Osteoblast (primary cell): Measurements from ENCODE around the gene FICD. TPM values are rescaled to one million over a fixed set of nuclear protein-coding genes. Genes with fewer than 3 reads are reported as not detected.

Experiments
- DNase-seq: peaks from one replicate; pipeline ENCODE4 v3.0.0; 2011; ENCODE audit warnings: low spot score, mixed read lengths; ENCODE audit not compliant: insufficient read length; ENCODE audit errors: missing footprints
- H2AFZ ChIP-seq: 2 replicates; pipeline ENCODE4 v1.6.0; 2011; ENCODE audit warnings: mild to moderate bottlenecking, low read length
- H3K27ac ChIP-seq: 2 replicates; pipeline ENCODE4 v1.5.1; 2011; ENCODE audit warnings: mild to moderate bottlenecking, low read depth, low read length, moderate library complexity
- H3K27me3 ChIP-seq: 2 replicates; pipeline ENCODE4 v1.6.0; 2012; ENCODE audit warnings: mild to moderate bottlenecking, control low read depth, inconsistent platforms, low read length, moderate library complexity; ENCODE audit not compliant: insufficient read depth
- H3K36me3 ChIP-seq: 2 replicates; pipeline ENCODE4 v1.5.1; 2011; ENCODE audit warnings: mild to moderate bottlenecking, low read length, control low read depth, moderate library complexity; ENCODE audit not compliant: insufficient read depth
- H3K4me1 ChIP-seq: 2 replicates; pipeline ENCODE4 v1.5.1; 2011; ENCODE audit warnings: mild to moderate bottlenecking, low read length, control low read depth, moderate library complexity; ENCODE audit not compliant: insufficient read depth
- H3K4me2 ChIP-seq: 2 replicates; pipeline ENCODE4 v1.6.0; 2011; ENCODE audit warnings: mild to moderate bottlenecking, low read length; ENCODE audit not compliant: insufficient read depth
- H3K4me3 ChIP-seq: fragments of 200-600 bp; sonication (generic); 3 replicates; pipeline ENCODE4 v1.5.1; 2012; ENCODE audit warnings: mild to moderate bottlenecking, low read length, inconsistent platforms; ENCODE audit not compliant: insufficient read depth
- H3K79me2 ChIP-seq: 2 replicates; pipeline ENCODE4 v1.6.0; 2012; ENCODE audit warnings: mild to moderate bottlenecking, low read length, control low read depth, inconsistent platforms; ENCODE audit not compliant: insufficient read depth
- H3K9me3 ChIP-seq: 2 replicates; pipeline ENCODE4 v1.5.1; 2011; ENCODE audit warnings: low read depth, low read length, control low read depth
- H4K20me1 ChIP-seq: 2 replicates; pipeline ENCODE4 v1.6.0; 2012; ENCODE audit warnings: mild to moderate bottlenecking, low read length, control low read depth; ENCODE audit not compliant: insufficient read depth
- CTCF ChIP-seq: IDR thresholded peaks from 2 replicates; pipeline ENCODE4 v1.5.1; 2011; ENCODE audit warnings: mild to moderate bottlenecking, low read depth, low read length, moderate library complexity; ENCODE audit errors: extremely low read depth
- total RNA-seq: library from RNA; depleted of rRNA; stranded (reverse); fragments of >200 nt; gene quantifications from 2 replicates; pipeline ENCODE4 v1.2.3, GENCODE V29; 2012

Gene FICD
- total RNA-seq, 1 donor = 5.4 TPM

GRCh38 chr12:108561852-108562347, 46.8 kb downstream of the FICD start:
- peaks cover 35% of the 10 kb centered on the region for H3K4me1 ChIP-seq

GRCh38 chr12:108562348-108563135, 47.5 kb downstream of the FICD start, which contains the start of gene ISCU:
TSS of gene ISCU (plus strand) at chr12:108562596. CDS start at chr12:108562623, 27 bp downstream.
- Histone ChIP-seq H3K36me3 (peaks cover 35% of the 10 kb centered on the region), H3K79me2 (peaks cover 52% of the 10 kb centered on the region)

More at GRCh38 chr12:108561852-108562347, 46.8 kb downstream of the FICD start:
- Histone ChIP-seq H4K20me1 (peaks cover 21% of the 10 kb centered on the region), H3K4me3 (peak overlapping the region; percentile 88), H3K27me3 (no peaks in the 10 kb centered on the region), H3K9me3 (no peaks in the 10 kb centered on the region), H3K79me2 (peaks cover 57% of the 10 kb centered on the region), H3K27ac (peak overlapping the region; percentile 96), H3K4me2 (peak overlapping the region; percentile 100), H2AFZ (peak overlapping the region; percentile 95), H3K36me3 (peaks cover 29% of the 10 kb centered on the region)
- no peak for TF ChIP-seq CTCF
- DNase-seq = no peak

GRCh38 chr12:108563136-108563803, 48.2 kb downstream of the FICD start:
- H2AFZ ChIP-seq = peak overlapping the region; percentile 24
- H3K27ac ChIP-seq = peak overlapping the region; percentile 71
- peak overlapping the region; percentile 89 for H3K4me2 ChIP-seq
- H3K79me2 ChIP-seq = peaks cover 45% of the 10 kb centered on the region
- H4K20me1 ChIP-seq = peaks cover 15% of the 10 kb centered on the region
- no peaks in the 10 kb centered on the region for H3K9me3 ChIP-seq
- peak; percentile 98 for TF ChIP-seq CTCF
- H3K36me3 ChIP-seq = peaks cover 42% of the 10 kb centered on the region
- H3K27me3 ChIP-seq = no peaks in the 10 kb centered on the region
- DNase-seq = peak; percentile 92
- peak overlapping the region; percentile 88 for H3K4me3 ChIP-seq
- H3K4me1 ChIP-seq = peaks cover 35% of the 10 kb centered on the region

More at GRCh38 chr12:108562348-108563135, 47.5 kb downstream of the FICD start, which contains the start of gene ISCU:
- Histone ChIP-seq H3K4me2 (peak within 1 kb of the TSS; percentile 100), H3K9me3 (no peaks in the 10 kb centered on the region), H3K4me1 (peaks cover 35% of the 10 kb centered on the region), H2AFZ (peak within 1 kb of the TSS; percentile 95), H3K4me3 (peak within 1 kb of the TSS; percentile 88), H4K20me1 (peaks cover 20% of the 10 kb centered on the region), H3K27ac (peak within 1 kb of the TSS; percentile 96), H3K27me3 (no peaks in the 10 kb centered on the region)
- DNase-seq = peak; percentile 96
- TF ChIP-seq CTCF = no peak

GRCh38 chr12:108563804-108564151, 48.7 kb downstream of the FICD start:
- Histone ChIP-seq H3K27ac (peak overlapping the region; percentile 71), H2AFZ (no peak overlapping the region), H3K79me2 (peaks cover 41% of the 10 kb centered on the region), H3K4me2 (peak overlapping the region; percentile 89), H3K9me3 (no peaks in the 10 kb centered on the region), H3K4me3 (peak overlapping the region; percentile 88), H3K36me3 (peaks cover 47% of the 10 kb centered on the region), H4K20me1 (peaks cover 13% of the 10 kb centered on the region), H3K4me1 (peaks cover 35% of the 10 kb centered on the region), H3K27me3 (no peaks in the 10 kb centered on the region)
- DNase-seq = no peak
- TF ChIP-seq CTCF = no peak
